LNCaP clone FGC (cell line): Measurements from ENCODE around the gene KIF20A.
"Not testable (repeated sequence)": the region's sequence is repeated elsewhere in the genome, so short reads cannot be mapped to it uniquely, and the experiment has no call there.

Experiments
- DNase-seq: peaks from one replicate; pipeline ENCODE4 v3.0.0-alpha.2; 2011; ENCODE audit warnings: low read depth
- H3K4me3 ChIP-seq: 2 replicates; pipeline ENCODE4 v1.5.1; 2011; ENCODE audit warnings: mild to moderate bottlenecking, low read depth, low read length, control low read depth
- CTCF ChIP-seq: IDR thresholded peaks from 2 replicates; pipeline ENCODE4 v1.5.1; 2012; ENCODE audit warnings: mild to moderate bottlenecking; ENCODE audit not compliant: control insufficient read depth, insufficient read depth; ENCODE audit errors: extremely low read depth

KIF20A gene

DNA sequence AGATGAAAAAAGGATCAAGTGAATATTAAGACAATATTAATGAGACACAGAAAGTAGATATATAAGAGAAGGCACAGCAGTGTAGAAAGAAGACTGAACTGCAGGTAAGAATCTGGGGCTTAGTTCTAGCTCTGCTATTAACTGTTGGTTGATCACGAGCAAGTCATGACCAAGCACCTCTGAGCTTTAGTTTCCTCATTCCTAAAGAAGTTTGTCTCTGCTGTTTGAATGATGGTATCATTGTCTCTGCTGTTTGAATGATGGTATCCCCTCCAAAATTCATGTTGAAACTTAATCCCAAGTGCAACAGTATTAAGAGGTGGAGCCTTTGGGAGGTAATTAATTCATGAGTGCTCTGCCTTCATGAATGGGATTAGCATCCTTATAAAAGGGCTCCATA is 37.2 kb upstream of the KIF20A start:
- no peak for DNase-seq
- H3K4me3 ChIP-seq, result no peak overlapping the region
- no peak for TF ChIP-seq CTCF

- not testable (repeated sequence) for DNase-seq, H3K4me3 ChIP-seq
Observed at GRCh38 chr5:138143578-138143977, 35.3 kb upstream of the KIF20A start.

- no peak overlapping the region for H3K4me3 ChIP-seq
- no peak for TF ChIP-seq CTCF
- no peak for DNase-seq
Observed at GRCh38 chr5:138148811-138149210, 30.1 kb upstream of the KIF20A start.

DNA sequence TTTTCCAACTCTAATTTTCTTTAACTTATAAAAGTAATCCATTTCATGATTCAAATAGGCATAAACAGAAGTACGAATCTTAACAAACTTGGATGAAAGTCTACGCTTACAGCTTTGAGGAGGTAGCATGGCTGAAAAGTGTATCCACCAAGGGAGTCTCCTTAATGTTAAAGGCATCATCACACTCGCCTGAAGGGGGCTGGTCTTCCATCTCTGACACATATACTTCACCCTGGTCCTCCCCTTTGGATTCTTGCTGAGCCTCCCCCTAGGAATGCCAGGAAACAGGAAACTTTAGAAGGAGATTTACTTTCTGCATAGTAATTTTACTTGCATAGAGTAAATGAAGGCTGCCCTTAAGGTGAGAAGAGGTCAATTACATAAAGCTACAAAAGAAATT is 29.4 kb upstream of the KIF20A start:
- DNase-seq, result no peak
- no peak overlapping the region for H3K4me3 ChIP-seq
- TF ChIP-seq CTCF, result no peak

DNA sequence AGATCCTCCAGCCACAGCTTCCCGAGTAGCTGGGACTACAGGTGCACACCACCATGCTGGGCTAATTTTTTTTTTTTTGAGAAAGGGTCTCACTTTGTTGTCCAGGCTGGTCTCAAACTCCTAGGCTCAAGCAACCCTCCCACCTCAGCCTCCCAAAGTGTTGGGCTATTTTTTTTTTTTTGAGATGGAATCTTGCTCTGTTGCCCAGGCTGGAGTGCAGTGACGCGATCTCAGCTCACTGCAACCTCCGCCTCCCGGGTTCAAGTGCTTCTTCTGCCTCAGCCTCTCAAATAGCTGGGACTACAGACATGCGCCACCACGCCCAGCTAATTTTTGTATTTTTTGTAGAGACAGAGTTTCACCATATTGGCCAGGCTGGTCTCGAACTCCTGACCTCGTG is 22.9 kb upstream of the KIF20A start:
- not testable (repeated sequence) for H3K4me3 ChIP-seq, DNase-seq

DNA sequence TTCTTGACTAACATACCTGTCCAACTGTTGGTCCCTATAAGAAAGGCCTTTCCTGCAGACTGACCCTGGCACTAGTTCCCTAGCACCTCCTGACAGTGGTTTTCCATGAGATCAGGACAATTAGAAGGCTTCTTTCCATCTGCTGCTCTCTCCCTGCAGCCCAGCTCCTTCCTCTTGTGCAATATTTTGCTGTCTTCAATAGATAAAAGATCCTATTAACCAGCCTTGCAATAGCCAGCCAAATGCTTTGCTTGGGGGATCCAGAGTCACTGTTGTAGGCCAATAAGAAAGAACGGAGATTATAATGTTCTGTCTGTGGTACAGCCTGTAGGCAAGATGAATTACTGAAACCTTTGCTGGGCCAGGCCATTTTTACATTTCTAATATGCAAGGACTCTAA is 21.3 kb upstream of the KIF20A start:
- H3K4me3 ChIP-seq, result no peak overlapping the region
- no peak for TF ChIP-seq CTCF
- DNase-seq, result no peak

GRCh38 chr5:138159666-138160065 is 19.2 kb upstream of the KIF20A start:
- DNase-seq, result no peak
- no peak for TF ChIP-seq CTCF
- no peak overlapping the region for H3K4me3 ChIP-seq

- no peak for DNase-seq
- H3K4me3 ChIP-seq, result no peak overlapping the region
- TF ChIP-seq CTCF, result no peak
Observed at GRCh38 chr5:138160706-138161105, 18.2 kb upstream of the KIF20A start.
